HepG2 (cell line): Measurements from ENCODE around the gene SLC13A3. TPM values are rescaled to one million over a fixed set of nuclear protein-coding genes. Genes with fewer than 3 reads are reported as not detected.

ENCODE experiments used
- ELF4 ChIP-seq: sonication (generic); formaldehyde crosslinking; IDR thresholded peaks from 2 replicates; pipeline ENCODE4 v1.5.0; 2020; ENCODE audit warnings: missing genetic modification reagents, mild to moderate bottlenecking, moderate library complexity, borderline replicate concordance
- HNF4G ChIP-seq, 2 experiments: sonication (generic) in 1 of 2; formaldehyde crosslinking in 1 of 2; IDR thresholded peaks; 2 replicates each; pipeline versions ENCODE4 v1.4.0 to v1.6.1; 2011 to 2020; ENCODE audit warnings: borderline replicate concordance in 2 of 2, low read depth in 2 of 2, mild to moderate bottlenecking in 2 of 2, low read length in 1 of 2, missing genetic modification reagents in 1 of 2, moderate library complexity in 1 of 2
- ISL2 ChIP-seq: sonication (generic); formaldehyde crosslinking; IDR thresholded peaks from 2 replicates; pipeline ENCODE4 v1.5.0; 2020; ENCODE audit warnings: missing genetic modification reagents
- MIXL1 ChIP-seq: IDR thresholded peaks from 2 replicates; pipeline ENCODE4 v1.6.1; 2016
- SNAPC4 ChIP-seq: sonication (generic); formaldehyde crosslinking; IDR thresholded peaks from 2 replicates; pipeline ENCODE4 v1.4.0; 2020; ENCODE audit warnings: mild to moderate bottlenecking, missing genetic modification reagents
- TBX3 ChIP-seq: fragments of 450-650 bp; IDR thresholded peaks from 2 replicates; pipeline ENCODE4 v1.6.1; 2017; ENCODE audit warnings: antibody characterized with exemption, mild to moderate bottlenecking, inconsistent platforms, borderline replicate concordance
- TRIM22 ChIP-seq: fragments of 450-650 bp; IDR thresholded peaks from 2 replicates; pipeline ENCODE4 v1.6.1; 2017
- ZBED4 ChIP-seq: sonication (generic); formaldehyde crosslinking; IDR thresholded peaks from 2 replicates; pipeline ENCODE4 v1.4.0; 2020; ENCODE audit warnings: missing genetic modification reagents, borderline replicate concordance
- ZNF30 ChIP-seq: sonication (generic); formaldehyde crosslinking; IDR thresholded peaks from 2 replicates; pipeline ENCODE4 v1.5.0; 2020; ENCODE audit warnings: mild to moderate bottlenecking, missing genetic modification reagents
- ZNF616 ChIP-seq: sonication (generic); formaldehyde crosslinking; IDR thresholded peaks from 2 replicates; pipeline ENCODE4 v1.5.0; 2020; ENCODE audit warnings: low read depth, mild to moderate bottlenecking, missing genetic modification reagents
- polyA plus RNA-seq, 8 experiments: library from polyadenylated mRNA; depleted of rRNA in 3 of 8; stranded (reverse) in 7 of 8; unstranded in 1 of 8; fragments of >200 nt; fragmentation: Illumina TruSeq in 4 of 8; extraction: Trizol in 4 of 8; gene quantifications; 2 replicates each; pipeline versions ENCODE4 v1.2.1 to v1.2.3, GENCODE V29; 2011 to 2016; ENCODE audit warnings: low read depth in 4 of 8, missing spikeins in 1 of 8, mixed read lengths in 1 of 8; ENCODE audit not compliant: insufficient read depth in 1 of 8
- total RNA-seq, 5 experiments: library from RNA; depleted of rRNA; stranded (reverse); fragments of >200 nt; fragmentation: Illumina TruSeq; extraction: Trizol; gene quantifications; 2 replicates each; pipeline ENCODE4 v1.2.3, GENCODE V29; 2016; ENCODE audit warnings: low read depth in 1 of 5

The SLC13A3 gene
- total and polyA plus RNA-seq, 2 of the 13 experiments (the other 11 are each of a cell fraction or from before 2014, with no cell fraction given), result 66.5 to 76.0 TPM

- TF ChIP-seq ZBED4 (CRISPR knock-in tag) (no peak), SNAPC4 (no peak), HNF4G (IDR thresholded peaks at IDR 0.05; ENCODE audit: borderline replicate concordance, low read depth, low read length) (no peak), HNF4G (CRISPR knock-in tag; IDR thresholded peaks at IDR 0.05; ENCODE audit: borderline replicate concordance, low read depth) (no peak), ZNF616 (CRISPR knock-in tag) (0 out of 2 replicates have a peak, but pooled peaks have one; percentile 31), ISL2 (CRISPR knock-in tag) (no peak), ZNF30 (CRISPR knock-in tag) (no peak), ELF4 (no peak), MIXL1 (CRISPR knock-in tag) (no peak), TRIM22 (no peak), TBX3 (peak; percentile 19; the same call in 1 of the 2 replicates)
Measured at GRCh38 chr20:46648903-46649649, 2.2 kb downstream of the SLC13A3 start (continued).
